ENCODE measurements around the gene SPATS2L. TPM values are rescaled to one million over a fixed set of nuclear protein-coding genes. Genes with fewer than 3 reads are reported as not detected.

The SPATS2L gene
- total and polyA plus RNA-seq, 2 experiments from 2014 or later: 118 to 154 TPM

DNA sequence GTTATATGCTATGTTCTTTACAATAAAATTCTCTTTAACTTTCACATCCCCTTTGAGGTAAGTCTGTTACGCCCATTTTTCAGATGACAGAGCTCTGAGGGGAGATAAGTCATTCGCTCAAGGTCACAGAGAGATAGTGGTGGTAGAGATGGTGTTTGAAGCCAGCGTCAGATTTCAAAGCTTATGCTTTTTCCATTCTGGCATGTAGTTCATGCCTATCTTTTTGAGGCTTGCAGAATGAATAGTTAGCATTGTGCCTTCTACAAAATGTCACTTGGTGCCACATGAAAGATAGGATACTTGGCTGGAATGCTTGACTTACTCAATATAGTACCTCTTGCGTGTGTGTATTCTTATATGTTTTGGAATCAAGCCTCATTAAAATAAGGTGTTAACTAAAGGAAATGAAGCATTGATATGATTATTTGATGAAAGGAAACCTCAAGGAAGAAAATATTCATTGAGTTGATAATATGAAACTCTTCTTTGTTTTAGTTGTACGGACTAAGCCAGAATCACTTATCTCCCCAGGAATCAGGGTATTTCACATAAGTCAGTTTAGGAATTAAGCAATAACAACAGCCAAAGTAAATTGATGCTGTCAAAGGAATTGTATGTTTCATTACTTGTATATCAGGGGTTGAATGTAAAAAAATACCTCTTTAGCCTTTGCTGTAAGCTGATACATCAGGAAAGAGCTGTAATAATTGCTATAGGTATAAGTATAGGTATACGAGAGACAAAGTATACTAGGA, 15.5 kb downstream of the SPATS2L start:
- H3K4me3 Mint-ChIP-seq: no peak overlapping the region
- peaks cover 81% of the 10 kb centered on the region for H3K4me1 ChIP-seq (ENCODE audit: insufficient read depth)

More for the DNA sequence above, 15.5 kb downstream of the SPATS2L start:
- TF ChIP-seq, protein P1, sequence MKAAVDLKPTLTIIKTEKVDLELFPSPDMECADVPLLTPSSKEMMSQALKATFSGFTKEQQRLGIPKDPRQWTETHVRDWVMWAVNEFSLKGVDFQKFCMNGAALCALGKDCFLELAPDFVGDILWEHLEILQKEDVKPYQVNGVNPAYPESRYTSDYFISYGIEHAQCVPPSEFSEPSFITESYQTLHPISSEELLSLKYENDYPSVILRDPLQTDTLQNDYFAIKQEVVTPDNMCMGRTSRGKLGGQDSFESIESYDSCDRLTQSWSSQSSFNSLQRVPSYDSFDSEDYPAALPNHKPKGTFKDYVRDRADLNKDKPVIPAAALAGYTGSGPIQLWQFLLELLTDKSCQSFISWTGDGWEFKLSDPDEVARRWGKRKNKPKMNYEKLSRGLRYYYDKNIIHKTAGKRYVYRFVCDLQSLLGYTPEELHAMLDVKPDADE (IDR thresholded peaks at IDR 0.05): no peak
- TF ChIP-seq POLR2AphosphoS5 (IDR thresholded peaks at IDR 0.05; ENCODE audit: low read depth) (no peak), NANOG (IDR thresholded peaks at IDR 0.05; ENCODE audit: borderline replicate concordance) (no peak), EZH2phosphoT487 (IDR thresholded peaks at IDR 0.05; ENCODE audit: unreplicated experiment) (no peak), ZNF114 (CRISPR knock-in tag; IDR thresholded peaks at IDR 0.05) (no peak), JUNB (IDR thresholded peaks at IDR 0.05; ENCODE audit: unreplicated experiment) (no peak), ZNF462 (CRISPR knock-in tag; IDR thresholded peaks at IDR 0.05) (no peak), CREB1 (CRISPR knock-in tag; IDR thresholded peaks at IDR 0.05; ENCODE audit: low read depth) (no peak)
- TF ChIP-seq, protein P2, sequence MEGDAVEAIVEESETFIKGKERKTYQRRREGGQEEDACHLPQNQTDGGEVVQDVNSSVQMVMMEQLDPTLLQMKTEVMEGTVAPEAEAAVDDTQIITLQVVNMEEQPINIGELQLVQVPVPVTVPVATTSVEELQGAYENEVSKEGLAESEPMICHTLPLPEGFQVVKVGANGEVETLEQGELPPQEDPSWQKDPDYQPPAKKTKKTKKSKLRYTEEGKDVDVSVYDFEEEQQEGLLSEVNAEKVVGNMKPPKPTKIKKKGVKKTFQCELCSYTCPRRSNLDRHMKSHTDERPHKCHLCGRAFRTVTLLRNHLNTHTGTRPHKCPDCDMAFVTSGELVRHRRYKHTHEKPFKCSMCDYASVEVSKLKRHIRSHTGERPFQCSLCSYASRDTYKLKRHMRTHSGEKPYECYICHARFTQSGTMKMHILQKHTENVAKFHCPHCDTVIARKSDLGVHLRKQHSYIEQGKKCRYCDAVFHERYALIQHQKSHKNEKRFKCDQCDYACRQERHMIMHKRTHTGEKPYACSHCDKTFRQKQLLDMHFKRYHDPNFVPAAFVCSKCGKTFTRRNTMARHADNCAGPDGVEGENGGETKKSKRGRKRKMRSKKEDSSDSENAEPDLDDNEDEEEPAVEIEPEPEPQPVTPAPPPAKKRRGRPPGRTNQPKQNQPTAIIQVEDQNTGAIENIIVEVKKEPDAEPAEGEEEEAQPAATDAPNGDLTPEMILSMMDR (conservative IDR thresholded peaks at IDR 0.05; ENCODE audit: low read depth in 2 of 2): no peak
- TF ChIP-seq, protein P3, sequence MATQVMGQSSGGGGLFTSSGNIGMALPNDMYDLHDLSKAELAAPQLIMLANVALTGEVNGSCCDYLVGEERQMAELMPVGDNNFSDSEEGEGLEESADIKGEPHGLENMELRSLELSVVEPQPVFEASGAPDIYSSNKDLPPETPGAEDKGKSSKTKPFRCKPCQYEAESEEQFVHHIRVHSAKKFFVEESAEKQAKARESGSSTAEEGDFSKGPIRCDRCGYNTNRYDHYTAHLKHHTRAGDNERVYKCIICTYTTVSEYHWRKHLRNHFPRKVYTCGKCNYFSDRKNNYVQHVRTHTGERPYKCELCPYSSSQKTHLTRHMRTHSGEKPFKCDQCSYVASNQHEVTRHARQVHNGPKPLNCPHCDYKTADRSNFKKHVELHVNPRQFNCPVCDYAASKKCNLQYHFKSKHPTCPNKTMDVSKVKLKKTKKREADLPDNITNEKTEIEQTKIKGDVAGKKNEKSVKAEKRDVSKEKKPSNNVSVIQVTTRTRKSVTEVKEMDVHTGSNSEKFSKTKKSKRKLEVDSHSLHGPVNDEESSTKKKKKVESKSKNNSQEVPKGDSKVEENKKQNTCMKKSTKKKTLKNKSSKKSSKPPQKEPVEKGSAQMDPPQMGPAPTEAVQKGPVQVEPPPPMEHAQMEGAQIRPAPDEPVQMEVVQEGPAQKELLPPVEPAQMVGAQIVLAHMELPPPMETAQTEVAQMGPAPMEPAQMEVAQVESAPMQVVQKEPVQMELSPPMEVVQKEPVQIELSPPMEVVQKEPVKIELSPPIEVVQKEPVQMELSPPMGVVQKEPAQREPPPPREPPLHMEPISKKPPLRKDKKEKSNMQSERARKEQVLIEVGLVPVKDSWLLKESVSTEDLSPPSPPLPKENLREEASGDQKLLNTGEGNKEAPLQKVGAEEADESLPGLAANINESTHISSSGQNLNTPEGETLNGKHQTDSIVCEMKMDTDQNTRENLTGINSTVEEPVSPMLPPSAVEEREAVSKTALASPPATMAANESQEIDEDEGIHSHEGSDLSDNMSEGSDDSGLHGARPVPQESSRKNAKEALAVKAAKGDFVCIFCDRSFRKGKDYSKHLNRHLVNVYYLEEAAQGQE (IDR thresholded peaks at IDR 0.05; ENCODE audit: unreplicated experiment): no peak
- H3K36me3 ChIP-seq (ENCODE audit: insufficient read depth): no peaks in the 10 kb centered on the region
- ATAC-seq (no peak), DNase-seq (ENCODE audit: low spot score) (no peak)
- H3K27me3 Mint-ChIP-seq (ENCODE audit: insufficient read depth, low read depth, poor library complexity): no peaks in the 10 kb centered on the region
- no peaks in the 10 kb centered on the region; the same call in 1 of the 2 replicates for H4K20me1 ChIP-seq (replicated peaks; ENCODE audit: insufficient read depth)
- no peak overlapping the region for H3K27ac Mint-ChIP-seq
- no peaks in the 10 kb centered on the region for H3K9me2 ChIP-seq (ENCODE audit: insufficient read depth)
- no peak overlapping the region for H3K4me3 ChIP-seq
- peak overlapping the region; percentile 9; the same call in 1 of the 2 replicates for H3K27ac ChIP-seq (ENCODE audit: low read depth)
- H3K36me3 Mint-ChIP-seq (ENCODE audit: low read depth): peaks cover 9% of the 10 kb centered on the region; the same call in 2 of the 3 replicates
- no peaks in the 10 kb centered on the region for H3F3A ChIP-seq (replicated peaks; ENCODE audit: low read depth)
- no peaks in the 10 kb centered on the region for H3K27me3 ChIP-seq (ENCODE audit: insufficient read depth)
- peaks cover 100% of the 10 kb centered on the region for H3K79me2 ChIP-seq (replicated peaks; ENCODE audit: insufficient read depth)
- H3K9me3 Mint-ChIP-seq: no peaks in the 10 kb centered on the region
- 0 out of 2 replicates have a peak overlapping the region, but pooled peaks have one; percentile 8 for H3K4me2 ChIP-seq
- H2AFZ ChIP-seq: no peak overlapping the region
- H3K4me1 Mint-ChIP-seq: peaks cover 69% of the 10 kb centered on the region

Data from GM23338 (cell line).